DOHH2 (cell line): Measurements from ENCODE around the gene PIGT.

ENCODE experiments used
- H3F3A ChIP-seq: fragments of 200-600 bp; sonication (generic), shearing (Covaris generic); 2 replicates; pipeline ENCODE4 v1.6.0; 2016; ENCODE audit warnings: antibody characterized with exemption, mild to moderate bottlenecking; ENCODE audit not compliant: control insufficient read depth, insufficient read depth
- H3K27ac ChIP-seq: fragments of 200-600 bp; sonication (generic); 2 replicates; pipeline ENCODE4 v1.5.1; 2014; ENCODE audit warnings: low read depth, mild to moderate bottlenecking, low read length, moderate library complexity
- H3K27me3 ChIP-seq: fragments of 200-600 bp; sonication (generic); 2 replicates; pipeline ENCODE4 v1.6.1; 2014; ENCODE audit warnings: mild to moderate bottlenecking, low read length, mixed read lengths; ENCODE audit not compliant: control insufficient read depth
- H3K36me3 ChIP-seq: fragments of 200-600 bp; sonication (generic); 2 replicates; pipeline ENCODE4 v1.6.1; 2014; ENCODE audit warnings: mild to moderate bottlenecking, low read length, moderate library complexity, mixed read lengths; ENCODE audit not compliant: control insufficient read depth
- H3K4me1 ChIP-seq: fragments of 200-600 bp; sonication (generic); 2 replicates; pipeline ENCODE4 v1.6.1; 2014; ENCODE audit warnings: mild to moderate bottlenecking, low read length, mixed read lengths; ENCODE audit not compliant: control insufficient read depth
- H3K4me2 ChIP-seq: fragments of 200-600 bp; sonication (generic); 2 replicates; pipeline ENCODE4 v1.6.0; 2014; ENCODE audit warnings: mild to moderate bottlenecking, low read length, moderate library complexity
- H3K4me3 ChIP-seq: fragments of 200-600 bp; sonication (generic); 2 replicates; pipeline ENCODE4 v1.5.1; 2014; ENCODE audit warnings: mild to moderate bottlenecking, low read length, mixed read lengths
- H3K79me2 ChIP-seq: fragments of 200-600 bp; sonication (generic); 2 replicates; pipeline ENCODE4 v1.6.1; 2014; ENCODE audit warnings: mild to moderate bottlenecking, low read length, mixed read lengths; ENCODE audit not compliant: control insufficient read depth
- H3K9me2 ChIP-seq: fragments of 200-600 bp; sonication (generic); replicated peaks from 2 replicates; pipeline ENCODE4 v1.6.1; 2014; ENCODE audit warnings: mild to moderate bottlenecking, low read length, mixed read lengths; ENCODE audit not compliant: control insufficient read depth
- H3K9me3 ChIP-seq: fragments of 200-600 bp; sonication (generic); 2 replicates; pipeline ENCODE4 v1.6.1; 2014; ENCODE audit warnings: antibody characterized with exemption, low read length, mixed read lengths; ENCODE audit not compliant: control insufficient read depth, insufficient read depth
- H4K20me1 ChIP-seq: fragments of 200-600 bp; sonication (generic); 2 replicates; pipeline ENCODE4 v1.6.0; 2014; ENCODE audit warnings: low read depth, mild to moderate bottlenecking, antibody characterized with exemption, low read length, moderate library complexity; ENCODE audit not compliant: control insufficient read depth, insufficient read depth
- EZH2phosphoT487 ChIP-seq: fragments of 200-600 bp; sonication (generic); IDR thresholded peaks from 2 replicates; pipeline ENCODE4 v1.6.1; 2017; ENCODE audit warnings: borderline replicate concordance, mild to moderate bottlenecking, antibody characterized with exemption, low read length, moderate library complexity, mixed read lengths
- TF ChIP-seq, protein P1 (sequence below): fragments of 200-600 bp; sonication (generic); IDR thresholded peaks from one replicate; pipeline ENCODE4 v1.5.1; 2014; ENCODE audit warnings: antibody characterized with exemption, mild to moderate bottlenecking, low read depth, low read length; ENCODE audit not compliant: poor library complexity, severe bottlenecking

The PIGT gene

DNA sequence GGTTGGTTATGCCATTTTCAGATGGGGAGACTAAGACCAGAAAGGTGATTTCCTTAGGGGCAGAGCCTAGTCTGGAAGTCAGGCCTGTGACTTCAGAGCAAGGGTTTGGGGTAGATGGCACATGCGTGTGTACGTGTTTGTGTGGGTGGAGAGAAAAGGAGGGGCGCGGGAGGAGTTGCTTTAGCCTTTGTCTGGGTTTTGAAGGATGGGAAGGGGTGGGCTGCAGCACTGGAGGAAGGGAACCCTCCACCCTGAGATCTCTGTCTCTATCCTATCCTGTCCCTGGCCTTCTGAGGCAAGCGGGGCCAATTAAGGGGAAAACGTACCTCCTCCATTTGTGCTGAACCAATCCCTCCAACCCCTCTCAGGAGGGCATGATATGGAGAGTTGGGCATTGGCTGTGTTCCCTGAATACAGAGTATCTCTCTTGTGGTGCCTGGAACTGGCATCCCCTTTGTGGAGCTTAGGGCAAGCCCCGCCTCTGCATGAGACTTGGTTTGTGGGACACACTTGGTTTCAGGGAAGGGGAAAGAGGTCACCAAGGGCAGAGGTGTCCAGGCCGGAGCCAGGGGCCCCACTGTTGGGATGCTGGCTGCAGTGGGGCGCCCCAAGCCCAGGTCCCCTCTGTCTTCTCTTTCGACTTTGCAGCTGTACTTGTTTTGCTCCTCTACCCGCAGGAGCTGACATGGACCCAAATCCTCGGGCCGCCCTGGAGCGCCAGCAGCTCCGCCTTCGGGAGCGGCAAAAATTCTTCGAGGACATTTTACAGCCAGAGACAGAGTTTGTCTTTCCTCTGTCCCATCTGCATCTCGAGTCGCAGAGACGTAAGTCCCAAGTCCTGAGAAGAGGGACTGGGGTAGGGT lies 7.9 kb upstream of the PIGT start, which contains the start of gene DBNDD2:
TSS of gene DBNDD2 (plus strand) at position 507 of the 863 bp plus-strand sequence. CDS start at position 686, 179 bp downstream.
- Histone ChIP-seq H3K9me2 (no peaks in the 10 kb centered on the region), H3K4me1 (peaks cover 20% of the 10 kb centered on the region), H3K79me2 (no peaks in the 10 kb centered on the region), H3K27ac (no peak within 1 kb of the TSS), H3K4me2 (peak within 1 kb of the TSS; percentile 97), H3K9me3 (no peaks in the 10 kb centered on the region), H3K36me3 (no peaks in the 10 kb centered on the region), H4K20me1 (no peaks in the 10 kb centered on the region), H3K4me3 (peak within 1 kb of the TSS; percentile 87), H3K27me3 (peaks cover 25% of the 10 kb centered on the region), H3F3A (peaks cover 8% of the 10 kb centered on the region)
- no peak for TF ChIP-seq EZH2phosphoT487
- TF ChIP-seq, protein P1, sequence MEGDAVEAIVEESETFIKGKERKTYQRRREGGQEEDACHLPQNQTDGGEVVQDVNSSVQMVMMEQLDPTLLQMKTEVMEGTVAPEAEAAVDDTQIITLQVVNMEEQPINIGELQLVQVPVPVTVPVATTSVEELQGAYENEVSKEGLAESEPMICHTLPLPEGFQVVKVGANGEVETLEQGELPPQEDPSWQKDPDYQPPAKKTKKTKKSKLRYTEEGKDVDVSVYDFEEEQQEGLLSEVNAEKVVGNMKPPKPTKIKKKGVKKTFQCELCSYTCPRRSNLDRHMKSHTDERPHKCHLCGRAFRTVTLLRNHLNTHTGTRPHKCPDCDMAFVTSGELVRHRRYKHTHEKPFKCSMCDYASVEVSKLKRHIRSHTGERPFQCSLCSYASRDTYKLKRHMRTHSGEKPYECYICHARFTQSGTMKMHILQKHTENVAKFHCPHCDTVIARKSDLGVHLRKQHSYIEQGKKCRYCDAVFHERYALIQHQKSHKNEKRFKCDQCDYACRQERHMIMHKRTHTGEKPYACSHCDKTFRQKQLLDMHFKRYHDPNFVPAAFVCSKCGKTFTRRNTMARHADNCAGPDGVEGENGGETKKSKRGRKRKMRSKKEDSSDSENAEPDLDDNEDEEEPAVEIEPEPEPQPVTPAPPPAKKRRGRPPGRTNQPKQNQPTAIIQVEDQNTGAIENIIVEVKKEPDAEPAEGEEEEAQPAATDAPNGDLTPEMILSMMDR, result no peak

DNA sequence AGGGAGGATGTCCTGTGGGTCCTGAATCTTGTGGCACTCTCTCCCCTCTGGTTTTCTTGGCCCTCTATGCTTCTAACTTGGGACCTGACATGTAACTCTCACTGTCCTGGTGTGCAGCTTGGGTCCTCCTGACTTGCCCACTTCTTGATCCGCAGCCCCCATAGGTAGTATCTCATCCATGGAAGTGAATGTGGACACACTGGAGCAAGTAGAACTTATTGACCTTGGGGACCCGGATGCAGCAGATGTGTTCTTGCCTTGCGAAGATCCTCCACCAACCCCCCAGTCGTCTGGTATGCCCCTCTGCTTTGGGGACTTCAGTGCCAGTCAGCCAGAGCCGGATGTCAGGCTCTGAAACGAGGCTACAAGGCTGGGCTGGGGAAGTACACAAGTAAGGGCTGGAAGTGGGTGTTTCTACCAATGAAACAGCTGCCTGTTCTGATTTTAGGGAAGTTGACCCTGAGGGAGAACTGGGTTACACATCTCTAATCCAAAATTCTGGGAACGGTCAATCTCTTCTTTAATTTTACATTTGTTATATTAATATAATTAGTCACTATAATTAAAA lies 7.2 kb upstream of the PIGT start:
- Histone ChIP-seq H3K27ac (no peak overlapping the region), H3K36me3 (no peaks in the 10 kb centered on the region), H3K4me1 (peaks cover 20% of the 10 kb centered on the region), H3K79me2 (no peaks in the 10 kb centered on the region), H3K9me2 (no peaks in the 10 kb centered on the region), H3K27me3 (peaks cover 25% of the 10 kb centered on the region), H3K4me2 (no peak overlapping the region), H3K4me3 (no peak overlapping the region), H4K20me1 (no peaks in the 10 kb centered on the region), H3K9me3 (no peaks in the 10 kb centered on the region), H3F3A (peaks cover 8% of the 10 kb centered on the region)
- TF ChIP-seq EZH2phosphoT487, result no peak
- TF ChIP-seq, protein P1, result no peak

DNA sequence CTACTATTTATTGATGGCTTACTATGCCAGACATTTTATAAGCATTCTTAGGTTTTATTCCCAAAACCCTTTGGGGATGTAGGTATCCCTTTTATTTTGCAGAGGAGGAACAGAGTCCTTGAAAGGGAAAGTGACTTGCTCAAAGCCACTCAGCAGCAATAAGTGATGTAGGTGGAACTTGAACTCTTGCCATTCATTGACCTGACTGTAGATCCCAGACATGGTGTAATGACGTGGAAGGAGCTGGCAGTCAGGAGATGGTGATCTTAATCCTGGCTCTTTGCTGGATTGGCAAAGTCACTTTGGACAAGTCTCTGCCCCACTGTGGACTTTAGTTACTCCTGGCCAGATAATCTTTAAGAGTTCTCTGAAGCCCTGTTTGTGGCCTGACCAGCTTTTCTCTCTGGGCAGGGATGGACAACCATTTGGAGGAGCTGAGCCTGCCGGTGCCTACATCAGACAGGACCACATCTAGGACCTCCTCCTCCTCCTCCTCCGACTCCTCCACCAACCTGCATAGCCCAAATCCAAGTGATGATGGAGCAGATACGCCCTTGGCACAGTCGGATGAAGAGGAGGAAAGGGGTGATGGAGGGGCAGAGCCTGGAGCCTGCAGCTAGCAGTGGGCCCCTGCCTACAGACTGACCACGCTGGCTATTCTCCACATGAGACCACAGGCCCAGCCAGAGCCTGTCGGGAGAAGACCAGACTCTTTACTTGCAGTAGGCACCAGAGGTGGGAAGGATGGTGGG lies 6.2 kb upstream of the PIGT start:
- no peaks in the 10 kb centered on the region for H3K9me3 ChIP-seq
- TF ChIP-seq, protein P1, result no peak
- no peak for TF ChIP-seq EZH2phosphoT487

More for the DNA sequence above, 6.2 kb upstream of the PIGT start:
- H3K4me3 ChIP-seq, result no peak overlapping the region
- H3F3A ChIP-seq, result peaks cover 2% of the 10 kb centered on the region
- H3K4me1 ChIP-seq, result peaks cover 29% of the 10 kb centered on the region
- H3K27ac ChIP-seq, result no peak overlapping the region
- no peak overlapping the region for H3K4me2 ChIP-seq
- no peaks in the 10 kb centered on the region for H3K9me2 ChIP-seq
- H4K20me1 ChIP-seq, result no peaks in the 10 kb centered on the region
- H3K36me3 ChIP-seq, result no peaks in the 10 kb centered on the region
- H3K79me2 ChIP-seq, result no peaks in the 10 kb centered on the region
- H3K27me3 ChIP-seq, result peaks cover 22% of the 10 kb centered on the region
